Upper lobe of left lung (tissue), 6 donors: ENCODE results near the gene LMBR1. TPM values are rescaled to one million over a fixed set of nuclear protein-coding genes. Genes with fewer than 3 reads are reported as not detected.
A peak's percentile ranks its signal among the peaks of the same experiment; 100 is the strongest.

ENCODE experiments used
- ATAC-seq, 2 donors: fragments of 200-7000 bp; cut with Tn5 transposase; one replicate each; pipeline ENCODE4 v1.9.1; 2022; ENCODE audit warnings: mild to moderate bottlenecking in 2 of 2, moderate library complexity in 2 of 2; ENCODE audit not compliant: low FRiP score in 2 of 2
- DNase-seq, 2 donors: peaks; one replicate each; pipeline ENCODE4 v3.0.0-alpha.2; 2019 to 2020
- H3K27ac ChIP-seq, 4 donors: fragments of 200-600 bp; sonication (generic); one replicate each; pipeline ENCODE4 v1.5.1; 2016 to 2019
- H3K27me3 ChIP-seq, 4 donors: fragments of 200-600 bp; sonication (generic); one replicate each; pipeline ENCODE4 v1.5.1; 2017 to 2019
- H3K36me3 ChIP-seq, 4 donors: fragments of 200-600 bp; sonication (generic); one replicate each; pipeline ENCODE4 v1.5.1; 2016 to 2019
- H3K4me1 ChIP-seq, 4 donors: fragments of 200-600 bp; sonication (generic); one replicate each; pipeline ENCODE4 v1.5.1; 2018 to 2019
- H3K4me3 ChIP-seq, 4 donors: fragments of 200-600 bp; sonication (generic); one replicate each; pipeline ENCODE4 v1.5.1; 2017 to 2019; ENCODE audit warnings: mild to moderate bottlenecking in 2 of 4, moderate library complexity in 1 of 4
- H3K9me3 ChIP-seq, 4 donors: fragments of 200-600 bp; sonication (generic); one replicate each; pipeline ENCODE4 v1.5.1; 2018 to 2019
- CTCF ChIP-seq, 6 experiments: fragments of 450-650 bp in 4 of 6; fragments of 200-600 bp in 2 of 6; sonication (generic) in 2 of 6; IDR thresholded peaks; one replicate each; pipeline ENCODE4 v1.5.1; 2016 to 2019; ENCODE audit warnings: antibody characterized with exemption in 6 of 6
- EP300 ChIP-seq, 4 donors: sonication (generic); formaldehyde crosslinking; IDR thresholded peaks; one replicate each; pipeline ENCODE4 v1.5.1; 2017; ENCODE audit warnings: antibody characterized with exemption in 4 of 4, control low read depth in 2 of 4
- POLR2A ChIP-seq, 4 donors: fragments of 450-650 bp; IDR thresholded peaks; one replicate each; pipeline ENCODE4 v1.5.1; 2016 to 2017; ENCODE audit warnings: antibody characterized with exemption in 4 of 4, mild to moderate bottlenecking in 2 of 4
- POLR2AphosphoS5 ChIP-seq, 2 donors: sonication (generic); formaldehyde crosslinking; IDR thresholded peaks; one replicate each; pipeline ENCODE4 v1.5.1; 2017; ENCODE audit warnings: antibody characterized with exemption in 2 of 2
- WGBS, 2 donors: methylation state at CpG; one replicate each; pipeline ENCODE4 v1.1.5; 2017 to 2018; 5-methylcytosine and 5-hydroxymethylcytosine counted together
- total RNA-seq, 6 donors: library from RNA; depleted of rRNA in 4 of 6; stranded (reverse); fragments of >200 nt in 4 of 6; gene quantifications; one replicate each; pipeline versions ENCODE4 v1.1.0 to v1.2.1, GENCODE V29; 2016 to 2021
- donor health status: DM: no; HTN: no; CAD: no; lungs with moderate emphysema.
- donor health status: DM: no; HTN: yes; CAD: no; lungs with severe emphysema.

LMBR1 gene
- total RNA-seq, 6 donors from 2014 or later: 58.6 to 159 (median 81.0) TPM

GRCh38 chr7:156827587-156828203 is 65.3 kb downstream of the LMBR1 start:
- WGBS, 2 donors: 92 to 93% methylated on average over 6 of the region's 6 CpGs
- TF ChIP-seq POLR2AphosphoS5 (IDR thresholded peaks at IDR 0.05) (no peak), CTCF (IDR thresholded peaks at IDR 0.05) (peak in 1 of 6 experiments; percentile 15), POLR2A (IDR thresholded peaks at IDR 0.05) (no peak), EP300 (IDR thresholded peaks at IDR 0.05) (no peak)
- ATAC-seq (no peak), DNase-seq (peak in 1 of 2 donors; percentile 29)
- H3K27ac ChIP-seq: no peak overlapping the region
- no peaks in the 10 kb centered on the region for H3K4me1 ChIP-seq
- no peaks in the 10 kb centered on the region for H3K9me3 ChIP-seq
- H3K36me3 ChIP-seq: peaks cover 0 to 10% (median 0%) of the 10 kb centered on the region in 4 donors
- H3K27me3 ChIP-seq: no peaks in the 10 kb centered on the region
- no peak overlapping the region for H3K4me3 ChIP-seq

DNA sequence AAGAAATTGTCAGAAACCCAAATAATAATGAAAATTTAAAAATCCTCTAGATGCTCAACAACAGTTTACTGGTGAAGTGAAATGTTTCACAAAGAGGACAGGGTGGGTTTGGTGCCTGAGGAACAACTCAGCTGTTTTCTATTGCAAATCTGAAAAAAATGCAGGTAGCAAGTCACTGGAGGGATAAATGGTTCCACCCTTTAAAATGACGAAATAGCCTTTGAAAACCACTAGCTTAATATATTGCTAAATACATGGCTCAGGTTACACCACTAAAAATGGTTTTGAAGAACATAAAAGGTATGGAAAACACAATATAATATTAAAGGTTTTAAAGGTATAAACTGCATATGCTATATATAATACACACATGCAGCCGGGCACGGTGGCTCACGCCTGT is 69.5 kb downstream of the LMBR1 start:
- DNase-seq (no peak), ATAC-seq (no peak)
- TF ChIP-seq POLR2AphosphoS5 (IDR thresholded peaks at IDR 0.05) (no peak), POLR2A (IDR thresholded peaks at IDR 0.05) (no peak), EP300 (IDR thresholded peaks at IDR 0.05) (no peak), CTCF (IDR thresholded peaks at IDR 0.05) (no peak)
- H3K4me1 ChIP-seq: no peaks in the 10 kb centered on the region
- H3K27ac ChIP-seq: no peak overlapping the region
- H3K9me3 ChIP-seq: no peaks in the 10 kb centered on the region
- H3K27me3 ChIP-seq: no peaks in the 10 kb centered on the region
- 88 to 91% methylated on average over 4 of the region's 4 CpGs for WGBS, 2 donors
- H3K36me3 ChIP-seq: peaks cover 0 to 13% (median 0%) of the 10 kb centered on the region in 4 donors
- H3K4me3 ChIP-seq: no peak overlapping the region

GRCh38 chr7:156820445-156821063 is 72.4 kb downstream of the LMBR1 start:
- peak in 1 of 2 donors; percentile 10 for DNase-seq
- no peak for ATAC-seq
- Histone ChIP-seq H3K9me3 (no peaks in the 10 kb centered on the region), H3K36me3 (peaks cover 0 to 10% (median 0%) of the 10 kb centered on the region in 4 donors), H3K4me3 (no peak overlapping the region), H3K27ac (no peak overlapping the region), H3K27me3 (no peaks in the 10 kb centered on the region), H3K4me1 (no peaks in the 10 kb centered on the region)
- whole genome bisulfite sequencing, 2 donors: 91 to 93% methylated on average over 7 to 8 of the region's 8 CpGs
- TF ChIP-seq EP300 (IDR thresholded peaks at IDR 0.05) (no peak), CTCF (IDR thresholded peaks at IDR 0.05) (no peak), POLR2A (IDR thresholded peaks at IDR 0.05) (no peak), POLR2AphosphoS5 (IDR thresholded peaks at IDR 0.05) (no peak)

- WGBS, 2 donors: 89 to 90% methylated on average over 5 of the region's 5 CpGs
- no peak overlapping the region for H3K4me3 ChIP-seq
- H3K4me1 ChIP-seq: no peaks in the 10 kb centered on the region
- ATAC-seq: no peak
- no peak overlapping the region for H3K27ac ChIP-seq
- no peaks in the 10 kb centered on the region for H3K27me3 ChIP-seq
- no peaks in the 10 kb centered on the region for H3K9me3 ChIP-seq
- DNase-seq: no peak
- TF ChIP-seq POLR2A (IDR thresholded peaks at IDR 0.05): no peak
- TF ChIP-seq CTCF (IDR thresholded peaks at IDR 0.05): no peak
- no peak for TF ChIP-seq EP300 (IDR thresholded peaks at IDR 0.05)
- no peak for TF ChIP-seq POLR2AphosphoS5 (IDR thresholded peaks at IDR 0.05)
- H3K36me3 ChIP-seq: peaks cover 0 to 9% (median 0%) of the 10 kb centered on the region in 4 donors
Observed at GRCh38 chr7:156819733-156820295, 73.2 kb downstream of the LMBR1 start.
